Tibial artery (tissue), 4 donors: ENCODE results near the gene ROR2.

Experiments
- DNase-seq, 2 donors: peaks; one replicate each; pipeline ENCODE4 v3.0.0-alpha.2; 2019
- H3K27ac ChIP-seq, 2 donors: fragments of 200-600 bp; sonication (generic) in 1 of 2; 1 replicate in 1 of 2; 2 replicates in 1 of 2; pipeline ENCODE4 v1.5.1; 2018 to 2019; ENCODE audit warnings: mild to moderate bottlenecking in 1 of 2
- H3K27me3 ChIP-seq, 2 donors: fragments of 200-600 bp; sonication (generic) in 1 of 2; one replicate each; pipeline versions ENCODE4 v1.5.1 to v1.6.0; 2016 to 2019
- H3K36me3 ChIP-seq, 3 donors: fragments of 200-600 bp; sonication (generic) in 2 of 3; one replicate each; pipeline ENCODE4 v1.5.1; 2016 to 2019; ENCODE audit warnings: mild to moderate bottlenecking in 2 of 3
- H3K4me1 ChIP-seq, 4 donors: fragments of 200-600 bp; sonication (generic) in 2 of 4; 1 replicate in 3 of 4; 2 replicates in 1 of 4; pipeline ENCODE4 v1.5.1; 2016 to 2019
- H3K4me3 ChIP-seq, 2 donors: fragments of 200-600 bp; sonication (generic) in 1 of 2; 1 replicate in 1 of 2; 2 replicates in 1 of 2; pipeline ENCODE4 v1.5.1; 2018 to 2019; ENCODE audit warnings: mild to moderate bottlenecking in 2 of 2
- H3K9me3 ChIP-seq, 3 donors: fragments of 200-600 bp; sonication (generic) in 1 of 3; one replicate each; pipeline ENCODE4 v1.5.1; 2016 to 2019
- CTCF ChIP-seq, 2 experiments: fragments of 200-600 bp in 1 of 2; fragments of 450-650 bp in 1 of 2; IDR thresholded peaks; one replicate each; pipeline ENCODE4 v1.5.1; 2017 to 2019; ENCODE audit warnings: antibody characterized with exemption in 2 of 2, mild to moderate bottlenecking in 1 of 2, moderate library complexity in 1 of 2
- intact Hi-C: fragments of 100-400 bp; cut with DNase I; formaldehyde crosslinking; loops from one replicate; pipeline ENCODE4 v1.15.0; 2023; ENCODE audit warnings: low total_unique reads

The ROR2 gene

GRCh38 chr9:91894536-91894935 lies 55.5 kb downstream of the ROR2 start:
- Histone ChIP-seq H3K4me1 (peaks cover 0 to 6% (median 0%) of the 10 kb centered on the region in 4 donors), H3K9me3 (no peaks in the 10 kb centered on the region), H3K27ac (no peak overlapping the region), H3K4me3 (no peak overlapping the region), H3K27me3 (peaks cover 0 to 27% of the 10 kb centered on the region in 2 donors), H3K36me3 (no peaks in the 10 kb centered on the region)
- no peak for DNase-seq
- intact Hi-C loops = no loop called here
- no peak for TF ChIP-seq CTCF (IDR thresholded peaks at IDR 0.05)

DNA sequence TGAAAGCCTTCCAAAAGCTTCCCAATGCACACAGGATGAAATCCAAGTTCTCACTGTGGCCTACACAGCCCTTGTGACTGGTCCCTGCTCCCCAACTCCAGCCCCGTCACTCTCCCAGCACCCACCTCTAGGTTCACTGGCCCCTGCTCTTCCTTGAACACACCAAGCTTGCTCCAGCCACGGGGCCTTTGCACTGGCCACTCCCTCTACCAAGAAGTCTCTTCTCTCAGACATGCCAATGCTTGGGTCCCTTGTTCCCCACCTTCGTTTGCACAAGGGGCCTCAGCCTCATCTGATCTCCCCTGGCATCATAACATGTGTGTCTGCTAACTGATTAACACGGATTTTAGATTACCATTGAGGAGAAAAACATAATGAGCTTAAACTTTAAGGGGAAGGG lies 56.0 kb downstream of the ROR2 start:
- DNase-seq = no peak
- intact Hi-C loops = no loop called here
- TF ChIP-seq CTCF (IDR thresholded peaks at IDR 0.05) = no peak
- Histone ChIP-seq H3K36me3 (no peaks in the 10 kb centered on the region), H3K27ac (no peak overlapping the region), H3K4me1 (peaks cover 0 to 6% (median 2%) of the 10 kb centered on the region in 4 donors), H3K4me3 (no peak overlapping the region), H3K27me3 (peaks cover 0 to 23% of the 10 kb centered on the region in 2 donors), H3K9me3 (no peaks in the 10 kb centered on the region)

- H3K36me3 ChIP-seq = no peaks in the 10 kb centered on the region
- intact Hi-C loops = no loop called here
- H3K4me3 ChIP-seq = no peak overlapping the region
- H3K27me3 ChIP-seq = peaks cover 0 to 6% of the 10 kb centered on the region in 2 donors
- TF ChIP-seq CTCF (IDR thresholded peaks at IDR 0.05) = no peak
- no peak overlapping the region for H3K27ac ChIP-seq
- H3K9me3 ChIP-seq = no peaks in the 10 kb centered on the region
- peaks cover 0 to 3% (median 0%) of the 10 kb centered on the region in 4 donors for H3K4me1 ChIP-seq
- no peak for DNase-seq
Measured at GRCh38 chr9:91891915-91892314, 58.1 kb downstream of the ROR2 start.

- H3K4me3 ChIP-seq = no peak overlapping the region
- H3K4me1 ChIP-seq = peaks cover 0 to 3% (median 0%) of the 10 kb centered on the region in 4 donors
- intact Hi-C loops = no loop called here
- no peaks in the 10 kb centered on the region for H3K36me3 ChIP-seq
- no peak for TF ChIP-seq CTCF (IDR thresholded peaks at IDR 0.05)
- H3K27ac ChIP-seq = no peak overlapping the region
- no peaks in the 10 kb centered on the region for H3K9me3 ChIP-seq
- no peak for DNase-seq
- peaks cover 0 to 11% of the 10 kb centered on the region in 2 donors for H3K27me3 ChIP-seq
Measured at GRCh38 chr9:91890662-91891061, 59.4 kb downstream of the ROR2 start.

- DNase-seq = no peak
- Histone ChIP-seq H3K4me3 (no peak overlapping the region), H3K36me3 (no peaks in the 10 kb centered on the region), H3K4me1 (peaks cover 0 to 3% (median 0%) of the 10 kb centered on the region in 4 donors), H3K27me3 (peaks cover 0 to 11% of the 10 kb centered on the region in 2 donors), H3K27ac (no peak overlapping the region), H3K9me3 (no peaks in the 10 kb centered on the region)
- intact Hi-C loops = no loop called here
- TF ChIP-seq CTCF (IDR thresholded peaks at IDR 0.05) = no peak
Measured at GRCh38 chr9:91889161-91889911, 60.7 kb downstream of the ROR2 start.
